ENCODE measurements around the gene RASAL2. TPM values are rescaled to one million over a fixed set of nuclear protein-coding genes. Genes with fewer than 3 reads are reported as not detected.

RASAL2 gene
- total RNA-seq, 4 donors from 2014 or later = 17.9 to 27.3 (median 23.5) TPM

DNA sequence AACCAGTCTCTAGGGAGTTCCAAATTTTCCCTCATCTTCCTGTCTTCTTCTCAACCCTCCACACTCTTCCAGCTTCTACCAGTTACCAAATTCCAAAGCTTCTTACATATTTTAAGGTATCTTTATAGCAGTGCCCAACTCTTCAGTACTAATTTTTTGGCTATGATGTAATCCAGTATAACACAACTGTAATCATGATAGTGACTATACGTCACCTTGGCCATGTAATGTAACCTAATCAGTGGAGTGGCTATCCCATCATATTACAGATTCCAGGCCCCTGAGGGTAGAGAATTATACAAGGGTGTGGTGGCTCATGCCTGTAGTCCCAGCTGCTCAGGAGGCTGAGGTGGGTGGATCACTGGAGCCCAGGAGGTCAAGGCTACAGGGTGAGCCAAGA is 259.6 kb downstream of the RASAL2 start:
- 97 to 100% methylated on average over 1 of the region's 1 CpG for WGBS, 2 donors
- Histone ChIP-seq H3K27ac (no peak overlapping the region), H3K9me3 (no peaks in the 10 kb centered on the region), H3K27me3 (no peaks in the 10 kb centered on the region), H3K4me1 (no peaks in the 10 kb centered on the region), H3K4me3 (replicated peaks in 1 of 3) (no peak overlapping the region), H3K36me3 (no peaks in the 10 kb centered on the region)
- no peak for DNase-seq
- no peak for TF ChIP-seq POLR2A (IDR thresholded peaks at IDR 0.05)
- TF ChIP-seq, protein P1, sequence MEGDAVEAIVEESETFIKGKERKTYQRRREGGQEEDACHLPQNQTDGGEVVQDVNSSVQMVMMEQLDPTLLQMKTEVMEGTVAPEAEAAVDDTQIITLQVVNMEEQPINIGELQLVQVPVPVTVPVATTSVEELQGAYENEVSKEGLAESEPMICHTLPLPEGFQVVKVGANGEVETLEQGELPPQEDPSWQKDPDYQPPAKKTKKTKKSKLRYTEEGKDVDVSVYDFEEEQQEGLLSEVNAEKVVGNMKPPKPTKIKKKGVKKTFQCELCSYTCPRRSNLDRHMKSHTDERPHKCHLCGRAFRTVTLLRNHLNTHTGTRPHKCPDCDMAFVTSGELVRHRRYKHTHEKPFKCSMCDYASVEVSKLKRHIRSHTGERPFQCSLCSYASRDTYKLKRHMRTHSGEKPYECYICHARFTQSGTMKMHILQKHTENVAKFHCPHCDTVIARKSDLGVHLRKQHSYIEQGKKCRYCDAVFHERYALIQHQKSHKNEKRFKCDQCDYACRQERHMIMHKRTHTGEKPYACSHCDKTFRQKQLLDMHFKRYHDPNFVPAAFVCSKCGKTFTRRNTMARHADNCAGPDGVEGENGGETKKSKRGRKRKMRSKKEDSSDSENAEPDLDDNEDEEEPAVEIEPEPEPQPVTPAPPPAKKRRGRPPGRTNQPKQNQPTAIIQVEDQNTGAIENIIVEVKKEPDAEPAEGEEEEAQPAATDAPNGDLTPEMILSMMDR (IDR thresholded peaks at IDR 0.05) = no peak
- intact Hi-C loops (cut with DNase I) = no loop called here

DNA sequence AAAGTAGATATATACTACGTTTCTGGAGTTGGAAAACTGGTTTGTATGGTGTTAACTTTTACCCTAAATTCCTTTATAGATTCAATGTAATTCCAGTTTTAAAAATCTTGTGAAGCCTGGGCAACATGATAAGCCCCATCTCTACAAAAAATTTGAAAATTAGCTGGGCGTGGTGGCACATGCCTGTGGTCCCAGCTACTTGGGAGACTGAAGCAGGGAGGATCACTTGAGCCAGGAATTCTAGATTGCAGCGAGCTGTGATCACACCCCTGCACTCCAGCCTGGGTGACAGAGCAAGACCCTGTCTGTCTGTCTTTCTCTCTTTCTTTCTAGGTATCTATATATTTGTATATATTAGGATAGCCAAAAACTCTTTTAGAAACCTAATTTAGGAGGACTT is 260.9 kb downstream of the RASAL2 start:
- no peak overlapping the region for H3K4me3 ChIP-seq (replicated peaks in 1 of 3)
- DNase-seq = no peak
- intact Hi-C loops (cut with DNase I) = no loop called here
- TF ChIP-seq, protein P1 (IDR thresholded peaks at IDR 0.05) = no peak
- TF ChIP-seq POLR2A (IDR thresholded peaks at IDR 0.05) = no peak
- H3K27me3 ChIP-seq = no peaks in the 10 kb centered on the region
- WGBS, 2 donors = 71 to 84% methylated on average over 3 of the region's 3 CpGs
- no peaks in the 10 kb centered on the region for H3K36me3 ChIP-seq
- no peaks in the 10 kb centered on the region for H3K9me3 ChIP-seq
- H3K27ac ChIP-seq = no peak overlapping the region
- no peaks in the 10 kb centered on the region for H3K4me1 ChIP-seq

DNA sequence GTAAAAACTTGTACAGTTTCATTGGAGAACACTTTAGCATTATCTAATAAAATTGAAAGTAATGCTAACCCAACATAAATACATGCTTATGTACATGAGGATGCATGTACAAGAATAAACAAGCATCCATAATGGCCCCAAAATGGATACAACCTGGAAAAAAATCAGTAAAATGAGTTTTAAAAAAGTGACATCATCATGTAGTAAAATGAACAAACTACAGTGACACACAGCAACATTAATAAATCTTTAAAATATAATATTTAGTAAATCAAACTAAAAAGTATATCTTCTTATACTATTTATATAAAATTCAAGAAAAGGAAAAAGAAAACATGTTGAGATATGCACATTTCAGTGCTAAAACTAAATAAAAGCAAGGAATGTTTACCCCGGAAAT is 262.4 kb downstream of the RASAL2 start:
- TF ChIP-seq POLR2A (IDR thresholded peaks at IDR 0.05) = no peak
- TF ChIP-seq, protein P1 (IDR thresholded peaks at IDR 0.05) = no peak
- DNase-seq = no peak
- Histone ChIP-seq H3K27me3 (no peaks in the 10 kb centered on the region), H3K27ac (no peak overlapping the region), H3K4me1 (no peaks in the 10 kb centered on the region), H3K36me3 (no peaks in the 10 kb centered on the region), H3K9me3 (no peaks in the 10 kb centered on the region), H3K4me3 (replicated peaks in 1 of 3) (no peak overlapping the region)
- 91 to 97% methylated on average over 1 of the region's 1 CpG for WGBS, 2 donors
- intact Hi-C loops (cut with DNase I) = no loop called here

DNA sequence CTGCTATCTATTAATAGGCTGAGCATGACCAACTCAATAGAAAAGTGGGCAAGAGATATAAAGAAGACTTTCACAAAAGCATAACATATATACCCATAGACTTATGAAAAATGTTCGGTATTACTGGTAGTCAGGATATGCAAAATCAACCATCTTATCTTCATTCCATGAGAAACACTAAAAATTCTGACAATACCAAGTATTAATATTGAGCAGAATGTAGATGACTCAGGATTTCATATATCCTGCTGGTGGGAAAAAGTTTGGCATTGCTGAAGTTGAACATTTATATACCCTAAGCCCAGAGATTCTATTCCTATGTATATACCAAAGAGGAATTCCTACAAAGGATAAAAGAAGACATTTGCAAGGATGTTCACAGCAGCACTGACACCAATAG is 264.6 kb downstream of the RASAL2 start:
- H3K4me1 ChIP-seq = no peaks in the 10 kb centered on the region
- 93 to 100% methylated on average over 1 of the region's 1 CpG for WGBS, 2 donors
- no peaks in the 10 kb centered on the region for H3K27me3 ChIP-seq
- no peak for DNase-seq
- H3K4me3 ChIP-seq (replicated peaks in 1 of 3) = no peak overlapping the region
- intact Hi-C loops (cut with DNase I) = no loop called here
- TF ChIP-seq POLR2A (IDR thresholded peaks at IDR 0.05) = no peak
- TF ChIP-seq, protein P1 (IDR thresholded peaks at IDR 0.05) = no peak
- H3K27ac ChIP-seq = no peak overlapping the region
- no peaks in the 10 kb centered on the region for H3K9me3 ChIP-seq
- H3K36me3 ChIP-seq = no peaks in the 10 kb centered on the region

DNA sequence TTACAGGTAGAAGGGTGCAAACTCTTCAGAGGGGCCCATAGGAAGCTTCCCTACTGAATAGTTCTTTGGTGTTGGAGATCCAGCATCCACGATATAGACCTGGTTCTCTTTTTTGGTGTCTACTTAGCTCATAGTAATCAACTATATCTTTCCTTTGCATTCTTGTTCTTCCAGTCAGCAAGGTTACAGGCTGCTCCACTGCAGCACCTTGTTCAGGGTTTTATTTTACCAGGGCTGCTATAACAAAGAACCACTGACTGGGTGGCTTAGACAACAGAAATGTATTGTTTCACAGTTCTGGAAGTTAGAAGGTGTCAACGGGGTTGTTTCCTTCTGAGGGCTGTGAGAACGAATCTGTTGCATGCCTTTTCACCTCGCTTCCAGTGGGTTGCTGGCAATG is 266.5 kb downstream of the RASAL2 start:
- H3K27ac ChIP-seq = no peak overlapping the region
- intact Hi-C loops (cut with DNase I) = no loop called here
- H3K4me3 ChIP-seq (replicated peaks in 1 of 3) = no peak overlapping the region
- DNase-seq = no peak
- 86 to 89% methylated on average over 4 of the region's 4 CpGs for WGBS, 2 donors
- no peaks in the 10 kb centered on the region for H3K27me3 ChIP-seq
- H3K36me3 ChIP-seq = no peaks in the 10 kb centered on the region
- no peaks in the 10 kb centered on the region for H3K9me3 ChIP-seq
- H3K4me1 ChIP-seq = no peaks in the 10 kb centered on the region
- TF ChIP-seq, protein P1 (IDR thresholded peaks at IDR 0.05) = no peak
- TF ChIP-seq POLR2A (IDR thresholded peaks at IDR 0.05) = no peak

All from thyroid gland (tissue), 4 donors.